Astrocyte of the hippocampus (primary cell): ENCODE measurements around the gene ZNF331.

ENCODE experiments used
- DNase-seq: peaks from one replicate; pipeline ENCODE4 v3.0.0; 2011; ENCODE audit warnings: low read depth, low spot score

Gene ZNF331

GRCh38 chr19:53571339-53571738 lies 33.4 kb downstream of the ZNF331 start:
- DNase-seq: no peak

GRCh38 chr19:53576941-53577653 lies 39.2 kb downstream of the ZNF331 start:
- no peak for DNase-seq

DNA sequence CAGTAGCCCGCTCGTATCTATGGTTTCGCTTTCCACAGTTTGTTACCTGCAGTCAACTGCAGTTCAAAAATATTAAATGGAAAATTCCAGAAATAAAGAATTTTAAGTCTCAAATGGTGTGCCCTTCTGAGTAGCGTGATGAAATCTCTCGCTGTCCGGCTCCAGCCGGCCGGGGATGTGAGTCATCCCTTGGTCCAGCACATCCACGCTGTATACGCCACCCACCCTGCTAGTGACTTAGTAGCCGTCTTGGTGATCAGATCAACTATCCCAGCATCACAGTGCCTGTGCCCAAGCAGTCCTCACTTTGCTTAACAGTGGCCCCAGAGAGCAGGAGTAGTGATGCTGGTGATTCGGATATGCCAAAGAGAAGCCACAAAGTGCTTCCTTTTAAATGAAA lies 40.0 kb downstream of the ZNF331 start:
- DNase-seq: no peak

DNA sequence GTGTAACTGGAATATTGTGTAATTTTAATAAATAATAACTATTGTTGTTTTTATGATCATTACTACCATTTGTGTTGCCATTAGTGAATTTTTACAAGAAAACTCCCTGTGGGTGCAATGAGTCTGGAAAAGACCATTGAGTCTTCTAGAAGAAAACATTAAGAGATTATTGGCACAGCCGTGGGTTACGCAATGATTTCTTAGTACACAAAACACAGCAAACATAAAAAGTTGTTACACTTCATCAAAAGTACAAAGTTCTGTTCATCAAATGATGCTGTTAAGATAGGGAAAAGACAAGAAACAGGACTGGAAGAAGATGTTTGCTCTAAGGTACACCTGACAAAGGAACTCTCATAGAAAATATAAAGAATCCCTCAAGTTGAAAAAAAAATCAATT lies 41.6 kb downstream of the ZNF331 start:
- no peak for DNase-seq

- no peak for DNase-seq
Observed at GRCh38 chr19:53580871-53581835, 43.2 kb downstream of the ZNF331 start.

DNA sequence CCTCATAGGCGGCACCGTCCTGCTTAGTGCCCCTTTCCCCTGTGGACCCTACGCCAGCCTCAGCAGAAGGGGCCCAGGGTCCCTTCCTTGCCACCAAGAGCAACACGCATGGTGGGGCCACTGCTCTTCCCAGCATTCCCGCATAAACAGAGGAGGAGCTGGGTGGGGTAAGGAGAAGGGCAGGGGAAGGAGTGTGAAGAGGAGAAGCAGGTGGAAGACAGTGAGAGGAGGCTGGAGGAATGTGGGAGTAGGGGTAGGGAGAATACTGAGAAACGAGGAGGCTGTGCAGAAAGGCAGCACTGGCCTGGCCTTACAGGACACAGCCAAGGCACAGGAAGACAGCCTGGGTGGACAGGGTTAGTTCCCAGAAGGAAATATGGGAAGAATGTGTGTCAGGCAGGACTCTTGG lies 43.9 kb downstream of the ZNF331 start:
- DNase-seq: no peak

DNA sequence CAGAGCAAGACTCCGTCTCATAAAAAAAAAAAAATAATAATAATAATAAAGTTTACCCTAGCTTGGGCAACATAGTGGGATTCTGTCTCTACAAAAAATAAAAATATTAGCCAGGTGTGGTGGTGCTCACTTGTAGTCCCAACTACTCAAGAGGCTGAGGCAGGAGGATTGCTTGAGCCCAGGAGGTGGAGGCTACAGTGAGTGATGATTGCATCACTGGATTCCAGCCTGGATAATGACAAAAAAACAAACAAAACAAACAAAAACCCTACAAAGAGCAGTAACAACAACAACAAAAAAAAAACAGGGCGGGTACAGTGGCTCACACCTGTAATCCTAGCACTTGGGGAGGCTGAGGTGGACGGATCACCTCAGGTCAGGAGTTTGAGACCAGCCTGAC lies 45.2 kb downstream of the ZNF331 start:
- DNase-seq: no peak

DNA sequence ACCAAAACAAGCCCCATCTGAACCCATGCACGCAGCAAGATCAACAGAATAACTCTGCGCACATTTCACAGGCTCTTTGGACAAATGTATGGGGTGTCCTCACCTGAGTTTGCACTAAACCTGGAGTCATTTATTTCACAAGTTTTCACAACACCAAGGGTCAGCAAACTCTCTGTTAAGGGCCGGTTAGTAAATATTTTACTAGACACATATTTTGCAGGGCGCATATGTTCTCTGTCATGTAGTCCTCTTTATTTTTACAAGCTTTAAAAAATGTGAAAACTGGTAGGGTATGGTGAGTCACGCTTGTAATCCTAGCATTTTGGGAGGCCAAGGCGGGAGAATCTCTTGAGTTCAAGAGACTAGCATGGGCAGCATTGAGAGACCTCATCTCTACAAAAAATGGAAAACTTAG lies 48.3 kb downstream of the ZNF331 start:
- DNase-seq: no peak

GRCh38 chr19:53594811-53595509 lies 57.0 kb downstream of the ZNF331 start:
- no peak for DNase-seq

GRCh38 chr19:53595510-53595867 lies 57.5 kb downstream of the ZNF331 start:
- DNase-seq: no peak

- no peak for DNase-seq
Observed at GRCh38 chr19:53596056-53596455, 58.1 kb downstream of the ZNF331 start.

DNA sequence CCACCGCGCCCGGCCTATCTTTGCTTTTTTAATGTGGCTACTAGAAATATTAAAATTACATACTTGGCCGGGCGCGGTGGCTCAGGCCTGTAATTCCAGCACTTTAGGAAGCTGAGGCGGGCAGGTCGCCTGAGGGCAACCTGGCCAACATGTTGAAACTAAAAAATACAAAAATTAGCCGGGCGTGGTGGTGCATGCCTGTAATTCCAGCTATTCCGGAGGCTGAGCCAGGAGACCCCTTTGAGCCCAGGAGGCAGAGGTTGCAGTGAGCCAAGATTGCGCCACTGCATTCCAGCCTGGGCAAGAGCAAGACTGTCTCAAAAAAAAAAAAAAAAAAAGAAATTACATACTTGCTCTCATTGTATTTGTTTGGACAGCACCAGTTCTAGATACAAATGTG lies 59.1 kb downstream of the ZNF331 start:
- DNase-seq: no peak

DNA sequence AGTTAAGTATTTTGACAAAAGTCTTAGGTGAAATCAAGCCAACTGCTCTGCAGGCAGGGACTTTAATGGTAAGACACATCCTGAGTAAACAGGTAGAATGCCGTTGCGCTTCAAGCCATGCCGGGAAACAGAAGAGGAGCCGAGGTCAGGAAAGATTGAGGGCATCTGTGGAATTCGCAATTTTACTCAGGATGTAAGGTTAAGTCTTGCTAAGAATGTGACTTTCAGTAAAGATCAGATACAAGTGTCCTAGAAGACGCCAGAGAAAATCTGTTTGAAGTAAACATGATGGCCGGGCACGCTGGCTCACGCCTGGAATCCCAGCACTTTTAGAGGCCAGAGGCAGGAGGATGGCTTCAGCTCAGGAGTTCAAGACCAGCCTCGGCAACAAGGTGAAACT lies 60.4 kb downstream of the ZNF331 start:
- no peak for DNase-seq

DNA sequence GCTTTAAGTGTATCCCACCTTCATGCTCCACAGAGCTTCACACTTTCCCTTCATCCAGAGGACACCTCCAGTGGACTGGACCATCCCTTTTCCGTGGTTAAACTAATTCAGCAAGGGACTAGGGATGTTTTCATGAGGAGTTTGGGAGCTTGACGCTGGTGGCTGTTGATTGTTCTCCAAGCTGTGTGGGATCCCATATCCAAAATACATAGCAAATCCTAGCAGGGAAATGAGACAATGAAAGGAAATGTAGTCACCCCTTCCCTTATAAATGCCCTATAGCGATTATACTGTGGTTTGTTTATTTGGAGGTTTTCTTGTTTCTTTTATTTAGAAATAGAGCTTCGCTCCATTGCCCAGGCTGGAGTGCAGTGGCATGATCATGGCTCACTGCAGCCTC lies 62.3 kb downstream of the ZNF331 start:
- no peak for DNase-seq

- DNase-seq: no peak
Observed at GRCh38 chr19:53606031-53606430, 68.1 kb downstream of the ZNF331 start.

DNA sequence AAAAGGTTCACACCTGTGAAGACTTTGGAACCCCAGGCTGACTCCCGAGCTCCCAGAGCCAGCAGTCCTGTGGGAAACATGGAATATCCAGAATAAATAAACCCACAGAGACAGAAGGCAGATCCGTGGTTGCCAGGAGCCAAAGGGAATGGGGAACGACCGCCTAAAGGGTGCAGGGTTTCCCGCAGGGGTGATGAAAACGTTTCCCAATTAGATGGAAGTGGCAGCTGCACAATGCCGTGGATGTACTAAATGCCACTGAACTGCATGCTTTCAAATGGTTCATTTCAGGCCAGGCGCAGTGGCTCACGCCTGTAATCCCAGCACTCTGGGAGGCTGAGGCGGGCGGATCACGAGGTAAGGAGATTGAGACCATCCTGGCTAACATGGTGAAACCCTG lies 70.4 kb downstream of the ZNF331 start:
- no peak for DNase-seq

DNA sequence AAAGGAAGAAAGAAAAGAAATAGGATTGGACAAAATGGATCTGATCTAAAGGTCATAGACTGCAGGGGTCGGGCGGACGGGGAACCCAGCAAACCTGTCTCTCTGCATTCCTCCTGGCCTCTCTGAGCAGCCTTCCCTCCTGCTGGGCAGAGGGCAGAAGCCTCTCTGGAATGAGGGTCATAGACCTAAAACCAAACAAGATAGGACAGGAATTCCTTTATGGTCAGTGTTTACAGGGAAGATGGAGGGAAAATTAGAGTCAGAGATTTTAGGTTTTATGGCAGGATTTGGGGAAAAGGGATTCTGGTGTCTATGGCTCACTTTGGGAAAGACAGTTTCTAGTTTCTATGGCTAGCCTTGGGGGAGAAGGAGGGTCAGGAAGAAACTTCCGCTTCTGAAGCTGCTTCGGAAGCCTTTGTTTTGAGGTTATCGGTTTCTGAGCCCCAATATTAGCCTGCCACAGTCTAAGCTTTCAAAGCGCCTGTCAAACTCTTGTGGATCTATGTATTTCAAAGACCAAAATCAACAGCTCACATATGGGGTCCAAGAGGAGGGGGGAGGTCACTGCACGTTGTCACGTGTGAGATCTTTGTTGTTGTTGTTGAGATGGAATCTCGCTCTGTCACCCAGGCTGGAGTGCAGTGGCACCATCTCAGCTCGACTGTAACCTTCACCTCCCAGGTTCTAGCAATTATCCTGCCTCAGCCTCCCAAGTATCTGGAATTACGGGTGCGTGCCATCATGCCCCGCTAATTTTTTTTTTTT lies 75.0 kb downstream of the ZNF331 start:
- DNase-seq: no peak

DNA sequence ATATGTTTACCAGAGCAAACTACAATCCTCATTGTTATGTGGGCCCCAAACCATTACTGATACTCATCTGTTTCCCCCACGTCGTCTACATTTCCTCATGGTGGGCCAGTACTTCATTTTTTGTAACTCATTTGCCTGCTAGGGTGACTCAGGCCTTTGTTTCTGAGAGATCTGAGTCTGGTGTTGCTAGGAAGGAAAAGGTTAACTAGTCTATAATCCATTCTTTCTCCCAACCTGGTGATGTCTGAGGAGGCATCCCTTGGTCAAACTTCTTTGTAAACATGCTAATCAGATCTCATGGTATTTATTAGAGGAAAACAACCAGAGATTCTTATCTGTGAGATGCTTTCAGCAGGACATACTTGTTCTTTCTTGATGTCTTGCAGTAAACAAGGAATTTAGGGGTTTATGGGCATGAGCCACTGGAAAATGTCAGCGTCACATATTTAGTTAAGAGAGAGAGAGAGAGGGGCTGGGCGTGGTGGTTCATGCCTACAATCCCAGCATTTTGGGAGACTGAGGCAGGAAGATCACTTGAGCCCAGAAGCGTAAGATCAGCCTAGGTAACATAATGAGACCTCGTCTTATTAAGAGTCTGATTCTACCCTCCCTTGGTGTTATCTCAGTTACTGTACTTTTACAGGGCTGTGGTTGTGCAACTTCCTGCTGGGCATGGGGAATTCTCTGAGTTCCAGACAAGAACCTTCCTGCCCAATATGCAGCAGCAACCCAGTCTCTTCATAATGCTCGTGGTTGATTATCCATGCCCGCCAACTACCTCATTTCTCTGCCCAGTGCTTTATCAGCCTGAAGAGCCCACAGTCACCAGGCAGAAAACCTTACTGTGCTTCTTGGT lies 84.2 kb downstream of the ZNF331 start:
- peak; percentile 5 for DNase-seq

GRCh38 chr19:53624771-53625545 lies 87.0 kb downstream of the ZNF331 start:
- no peak for DNase-seq

GRCh38 chr19:53626486-53626885 lies 88.5 kb downstream of the ZNF331 start:
- no peak for DNase-seq
